Measurements from ENCODE around the gene TMPRSS15.

TMPRSS15 gene

DNA sequence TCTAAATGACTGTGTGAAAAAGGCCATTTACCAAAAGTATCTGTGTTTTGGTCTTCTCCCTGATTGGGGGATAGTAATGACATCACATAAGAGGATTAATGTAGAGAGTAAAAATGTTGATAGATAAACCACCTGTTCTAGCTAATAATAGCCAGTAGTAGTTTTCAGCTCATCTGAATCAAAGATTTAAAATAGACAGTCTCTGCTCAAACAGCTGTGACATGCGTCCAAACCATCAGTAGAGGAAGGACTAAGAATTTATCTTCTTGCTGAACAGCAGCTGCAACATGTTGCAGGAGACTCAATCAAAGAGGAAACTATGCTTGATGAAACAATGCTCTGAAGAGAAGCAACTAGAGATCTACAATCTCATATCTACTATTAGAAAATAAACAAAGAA, 21.4 kb downstream of the TMPRSS15 start:
- Mint-ChIP-seq H3K4me1 (ENCODE audit: low read depth) (no peaks in the 10 kb centered on the region), H3K9me3 (no peaks in the 10 kb centered on the region), H3K36me3 (ENCODE audit: low read depth) (no peaks in the 10 kb centered on the region), H3K27ac (no peak overlapping the region), H3K27me3 (no peaks in the 10 kb centered on the region), H3K4me3 (no peak overlapping the region)
- DNase-seq: no peak

- H3K27ac Mint-ChIP-seq: no peak overlapping the region
- H3K4me1 Mint-ChIP-seq (ENCODE audit: low read depth): no peaks in the 10 kb centered on the region
- no peaks in the 10 kb centered on the region for H3K36me3 Mint-ChIP-seq (ENCODE audit: low read depth)
- H3K4me3 Mint-ChIP-seq: no peak overlapping the region
- no peaks in the 10 kb centered on the region for H3K9me3 Mint-ChIP-seq
- DNase-seq: no peak
- no peaks in the 10 kb centered on the region for H3K27me3 Mint-ChIP-seq
Observed at GRCh38 chr21:18373606-18374005, 30.0 kb downstream of the TMPRSS15 start.

DNA sequence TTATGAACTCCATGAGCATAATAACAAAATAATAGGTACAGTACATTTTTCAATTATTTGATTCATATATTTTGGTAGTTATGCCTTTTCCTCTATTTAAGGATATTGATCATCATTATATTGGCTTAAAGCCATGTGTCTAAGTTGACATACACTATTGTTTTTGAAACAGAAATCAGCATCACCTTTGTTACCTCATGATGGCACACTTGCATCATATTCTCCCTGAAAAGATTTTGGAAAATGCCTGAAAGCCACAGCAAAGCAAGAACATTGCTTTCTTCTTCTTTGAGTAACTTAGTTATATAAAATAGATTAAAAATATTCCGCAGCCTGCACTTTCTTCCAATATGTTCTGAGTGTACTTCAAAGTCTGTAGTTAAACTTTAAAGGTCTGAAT, 33.3 kb downstream of the TMPRSS15 start:
- Mint-ChIP-seq H3K36me3 (ENCODE audit: low read depth) (no peaks in the 10 kb centered on the region), H3K27ac (no peak overlapping the region), H3K4me3 (no peak overlapping the region), H3K9me3 (no peaks in the 10 kb centered on the region), H3K4me1 (ENCODE audit: low read depth) (no peaks in the 10 kb centered on the region), H3K27me3 (no peaks in the 10 kb centered on the region)
- no peak for DNase-seq

DNA sequence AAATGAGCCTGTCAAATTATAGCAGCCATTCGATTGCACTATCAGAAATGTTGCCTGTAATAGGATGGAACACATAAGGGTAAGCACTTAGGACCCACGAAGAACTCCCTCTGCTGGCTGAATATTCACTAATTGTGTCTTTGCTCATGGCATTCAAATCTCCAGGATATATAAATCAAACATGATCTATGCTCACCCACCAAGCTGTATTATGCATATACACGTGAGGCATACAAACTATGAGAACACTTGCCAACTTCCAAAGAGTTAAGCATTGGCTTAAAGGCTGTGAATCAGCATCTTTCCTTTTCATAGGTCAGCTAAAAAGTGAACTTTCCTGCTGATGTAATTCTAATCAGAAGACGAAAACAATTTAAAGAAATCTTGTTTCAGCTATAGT, 34.5 kb downstream of the TMPRSS15 start:
- Mint-ChIP-seq H3K9me3 (no peaks in the 10 kb centered on the region), H3K4me1 (ENCODE audit: low read depth) (no peaks in the 10 kb centered on the region), H3K27ac (no peak overlapping the region), H3K36me3 (ENCODE audit: low read depth) (no peaks in the 10 kb centered on the region), H3K4me3 (no peak overlapping the region), H3K27me3 (no peaks in the 10 kb centered on the region)
- DNase-seq: no peak

DNA sequence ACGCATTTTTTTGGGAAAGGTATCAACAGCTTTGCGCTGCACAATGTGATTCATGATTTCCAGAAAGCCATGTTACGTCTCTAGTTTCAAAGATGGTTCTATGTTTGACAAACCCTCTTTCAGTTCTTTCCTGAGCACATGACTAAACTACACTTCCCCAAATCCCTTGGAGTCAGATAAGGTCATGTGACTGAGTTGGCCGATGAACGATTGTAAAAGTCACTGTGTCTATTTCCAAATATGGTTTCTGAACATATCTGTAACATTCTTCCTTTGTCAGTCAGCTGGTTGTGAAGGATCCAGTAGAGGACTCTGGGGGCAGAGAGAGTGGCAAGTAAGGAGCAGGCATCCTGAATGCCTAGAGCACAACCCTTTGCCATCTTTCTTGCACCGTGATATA, 35.4 kb downstream of the TMPRSS15 start:
- H3K27me3 Mint-ChIP-seq: no peaks in the 10 kb centered on the region
- no peak for DNase-seq
- no peaks in the 10 kb centered on the region for H3K36me3 Mint-ChIP-seq (ENCODE audit: low read depth)
- H3K9me3 Mint-ChIP-seq: no peaks in the 10 kb centered on the region
- no peak overlapping the region for H3K27ac Mint-ChIP-seq
- no peaks in the 10 kb centered on the region for H3K4me1 Mint-ChIP-seq (ENCODE audit: low read depth)
- no peak overlapping the region for H3K4me3 Mint-ChIP-seq

GRCh38 chr21:18356801-18357200, 46.8 kb downstream of the TMPRSS15 start:
- no peaks in the 10 kb centered on the region for H3K9me3 Mint-ChIP-seq
- no peak for DNase-seq
- no peak overlapping the region for H3K27ac Mint-ChIP-seq
- H3K36me3 Mint-ChIP-seq (ENCODE audit: low read depth): no peaks in the 10 kb centered on the region
- H3K27me3 Mint-ChIP-seq: no peaks in the 10 kb centered on the region
- H3K4me1 Mint-ChIP-seq (ENCODE audit: low read depth): no peaks in the 10 kb centered on the region
- H3K4me3 Mint-ChIP-seq: no peak overlapping the region

DNA sequence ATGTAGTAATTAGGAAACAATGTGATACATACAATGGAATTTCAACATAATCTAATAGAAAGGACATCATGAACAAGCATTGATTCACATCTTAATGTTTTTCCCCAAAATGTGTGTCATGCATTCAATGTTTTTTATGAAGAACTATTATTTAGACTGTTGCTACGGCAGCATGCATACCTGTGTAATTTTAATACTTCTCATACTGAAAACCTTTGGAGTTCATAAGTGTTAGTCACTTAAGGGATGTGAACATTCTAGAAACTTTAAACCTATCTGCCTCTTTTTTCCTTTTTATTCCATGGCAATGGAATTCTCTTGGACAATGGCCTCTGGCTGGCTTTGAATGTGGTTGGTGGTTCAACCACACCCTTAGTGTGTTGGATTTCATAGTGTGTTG, 48.6 kb downstream of the TMPRSS15 start:
- Mint-ChIP-seq H3K27me3 (no peaks in the 10 kb centered on the region), H3K9me3 (no peaks in the 10 kb centered on the region), H3K4me1 (ENCODE audit: low read depth) (no peaks in the 10 kb centered on the region), H3K27ac (no peak overlapping the region), H3K36me3 (ENCODE audit: low read depth) (no peaks in the 10 kb centered on the region), H3K4me3 (no peak overlapping the region)
- DNase-seq: no peak

DNA sequence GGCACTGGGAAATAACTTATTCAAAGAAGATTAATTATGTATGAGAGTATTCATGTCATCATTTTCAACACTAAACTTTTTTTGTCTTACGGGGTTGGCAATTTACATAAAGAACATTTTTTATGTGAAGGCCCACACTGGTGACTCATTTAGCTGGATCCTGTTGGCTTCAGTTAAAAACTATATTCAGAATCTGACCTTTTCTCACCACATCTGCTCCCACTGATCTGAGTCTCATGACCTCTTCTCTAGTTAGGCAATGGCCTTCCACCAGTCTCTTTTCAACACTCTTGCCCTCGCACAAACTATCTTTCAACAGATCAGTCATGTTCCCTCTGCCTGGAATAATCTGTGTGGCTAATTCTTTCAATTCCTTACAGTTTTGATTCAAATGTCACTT, 53.4 kb downstream of the TMPRSS15 start:
- DNase-seq: no peak
- Mint-ChIP-seq H3K4me3 (no peak overlapping the region), H3K27ac (no peak overlapping the region), H3K4me1 (ENCODE audit: low read depth) (no peaks in the 10 kb centered on the region), H3K27me3 (no peaks in the 10 kb centered on the region), H3K9me3 (no peaks in the 10 kb centered on the region), H3K36me3 (ENCODE audit: low read depth) (no peaks in the 10 kb centered on the region)

DNA sequence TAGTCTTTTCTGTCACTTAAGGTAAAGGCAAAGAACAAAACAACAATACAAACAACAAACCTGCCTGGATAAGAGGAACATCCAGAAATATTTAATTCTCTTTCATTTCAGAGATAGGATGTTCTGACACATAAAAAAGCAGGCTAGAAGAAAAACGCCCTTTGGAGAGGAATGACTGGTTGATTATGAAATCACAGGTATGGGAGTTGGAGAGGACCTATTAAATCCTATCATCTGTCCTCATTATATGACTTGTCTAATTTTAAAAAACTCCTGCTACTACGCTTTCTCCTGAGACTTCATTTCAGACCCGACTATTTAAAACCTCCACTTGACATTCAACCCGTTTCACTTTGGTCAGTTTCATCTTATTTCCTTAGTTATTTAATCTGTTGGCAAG, 54.1 kb downstream of the TMPRSS15 start:
- Mint-ChIP-seq H3K27me3 (no peaks in the 10 kb centered on the region), H3K27ac (no peak overlapping the region), H3K4me1 (ENCODE audit: low read depth) (no peaks in the 10 kb centered on the region), H3K4me3 (no peak overlapping the region), H3K9me3 (no peaks in the 10 kb centered on the region), H3K36me3 (ENCODE audit: low read depth) (no peaks in the 10 kb centered on the region)
- no peak for DNase-seq

- Mint-ChIP-seq H3K27ac (no peak overlapping the region), H3K4me1 (ENCODE audit: low read depth) (no peaks in the 10 kb centered on the region), H3K27me3 (no peaks in the 10 kb centered on the region), H3K4me3 (no peak overlapping the region), H3K9me3 (no peaks in the 10 kb centered on the region), H3K36me3 (ENCODE audit: low read depth) (no peaks in the 10 kb centered on the region)
- no peak for DNase-seq
Observed at GRCh38 chr21:18340387-18340942, 63.1 kb downstream of the TMPRSS15 start.

GRCh38 chr21:18335651-18336236, 67.8 kb downstream of the TMPRSS15 start:
- no peak for DNase-seq
- no peak overlapping the region for H3K4me3 Mint-ChIP-seq
- no peak overlapping the region for H3K27ac Mint-ChIP-seq
- no peaks in the 10 kb centered on the region for H3K27me3 Mint-ChIP-seq
- H3K4me1 Mint-ChIP-seq (ENCODE audit: low read depth): no peaks in the 10 kb centered on the region
- H3K9me3 Mint-ChIP-seq: no peaks in the 10 kb centered on the region
- H3K36me3 Mint-ChIP-seq (ENCODE audit: low read depth): no peaks in the 10 kb centered on the region

GRCh38 chr21:18334066-18334465, 69.5 kb downstream of the TMPRSS15 start:
- no peak for DNase-seq
- no peak overlapping the region for H3K4me3 Mint-ChIP-seq

GRCh38 chr21:18318156-18318555, 85.4 kb downstream of the TMPRSS15 start:
- Mint-ChIP-seq H3K9me3 (peaks cover 6% of the 10 kb centered on the region), H3K4me3 (no peak overlapping the region), H3K27ac (no peak overlapping the region), H3K4me1 (ENCODE audit: low read depth) (no peaks in the 10 kb centered on the region), H3K27me3 (no peaks in the 10 kb centered on the region), H3K36me3 (ENCODE audit: low read depth) (no peaks in the 10 kb centered on the region)
- no peak for DNase-seq

More at GRCh38 chr21:18334066-18334465, 69.5 kb downstream of the TMPRSS15 start:
- Mint-ChIP-seq H3K27me3 (no peaks in the 10 kb centered on the region), H3K36me3 (ENCODE audit: low read depth) (no peaks in the 10 kb centered on the region), H3K27ac (no peak overlapping the region), H3K4me1 (ENCODE audit: low read depth) (no peaks in the 10 kb centered on the region), H3K9me3 (no peaks in the 10 kb centered on the region)

- no peak overlapping the region for H3K27ac Mint-ChIP-seq
- no peak for DNase-seq
- H3K4me1 Mint-ChIP-seq (ENCODE audit: low read depth): peaks cover 4% of the 10 kb centered on the region
- no peaks in the 10 kb centered on the region for H3K36me3 Mint-ChIP-seq (ENCODE audit: low read depth)
- no peaks in the 10 kb centered on the region for H3K27me3 Mint-ChIP-seq
- H3K4me3 Mint-ChIP-seq: no peak overlapping the region
- H3K9me3 Mint-ChIP-seq: no peaks in the 10 kb centered on the region
Observed at GRCh38 chr21:18298228-18298627, 105.4 kb downstream of the TMPRSS15 start.

DNA sequence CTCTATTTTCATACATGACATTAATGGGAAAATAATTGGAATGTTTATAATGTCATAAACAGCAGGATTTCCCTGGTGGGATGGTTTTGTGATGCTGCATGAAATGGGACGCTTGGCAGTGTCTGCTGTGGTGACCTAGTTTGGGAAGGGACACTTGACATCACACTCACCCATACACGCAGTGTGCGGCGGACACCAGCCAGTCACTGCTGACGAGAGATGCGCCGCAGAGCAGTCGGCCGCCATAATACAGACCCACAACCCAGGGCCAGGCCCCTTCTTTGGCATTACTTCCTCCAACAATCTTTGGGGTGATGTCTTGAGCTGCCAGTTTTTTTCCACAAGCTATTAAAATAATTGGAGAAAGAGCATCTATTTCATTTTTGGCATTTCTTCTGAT, 109.5 kb downstream of the TMPRSS15 start:
- H3K9me3 Mint-ChIP-seq: no peaks in the 10 kb centered on the region
- no peak overlapping the region for H3K27ac Mint-ChIP-seq
- no peaks in the 10 kb centered on the region for H3K27me3 Mint-ChIP-seq
- H3K4me3 Mint-ChIP-seq: no peak overlapping the region
- H3K4me1 Mint-ChIP-seq (ENCODE audit: low read depth): peaks cover 4% of the 10 kb centered on the region
- H3K36me3 Mint-ChIP-seq (ENCODE audit: low read depth): no peaks in the 10 kb centered on the region
- no peak for DNase-seq

GRCh38 chr21:18289876-18290275, 113.7 kb downstream of the TMPRSS15 start:
- no peaks in the 10 kb centered on the region for H3K36me3 Mint-ChIP-seq (ENCODE audit: low read depth)
- no peak for DNase-seq
- H3K27me3 Mint-ChIP-seq: no peaks in the 10 kb centered on the region
- no peak overlapping the region for H3K27ac Mint-ChIP-seq
- no peaks in the 10 kb centered on the region for H3K9me3 Mint-ChIP-seq
- no peaks in the 10 kb centered on the region for H3K4me1 Mint-ChIP-seq (ENCODE audit: low read depth)
- no peak overlapping the region for H3K4me3 Mint-ChIP-seq
